Mesenchymal stem cell (in vitro differentiated cells and primary cell): ENCODE results near the gene LRRC7.

Source experiments
- DNase-seq: peaks from one replicate; pipeline ENCODE4 v3.0.0-alpha.2; 2013
- H2AFZ ChIP-seq: one replicate; pipeline ENCODE4 v1.6.1; 2013; ENCODE audit warnings: low read depth, mild to moderate bottlenecking, control low read depth, inconsistent platforms, low read length, moderate library complexity
- H2AK5ac ChIP-seq: 2 replicates; pipeline ENCODE4 v1.6.1; 2013; ENCODE audit warnings: low read length, moderate library complexity, mild to moderate bottlenecking, inconsistent platforms; ENCODE audit not compliant: severe bottlenecking
- H2BK120ac ChIP-seq: one replicate; pipeline ENCODE4 v1.6.1; 2013; ENCODE audit warnings: low read depth, mild to moderate bottlenecking, inconsistent platforms, low read length, moderate library complexity
- H2BK12ac ChIP-seq, 2 experiments: one replicate each; pipeline ENCODE4 v1.6.1; 2013; ENCODE audit warnings: inconsistent platforms in 2 of 2, low read length in 2 of 2, mild to moderate bottlenecking in 2 of 2, moderate library complexity in 2 of 2, control low read depth in 1 of 2
- H2BK15ac ChIP-seq: one replicate; pipeline ENCODE4 v1.6.1; 2013; ENCODE audit warnings: mild to moderate bottlenecking, low read depth, inconsistent platforms; ENCODE audit not compliant: poor library complexity, severe bottlenecking
- H2BK5ac ChIP-seq: 2 replicates; pipeline ENCODE4 v1.6.1; 2013; ENCODE audit warnings: low read depth, mild to moderate bottlenecking, low read length, control low read depth, inconsistent platforms; ENCODE audit not compliant: poor library complexity, severe bottlenecking
- H3K14ac ChIP-seq, 2 experiments: one replicate each; pipeline ENCODE4 v1.6.1; 2013; ENCODE audit warnings: inconsistent platforms in 2 of 2, low read length in 2 of 2, control low read depth in 1 of 2, mild to moderate bottlenecking in 1 of 2, moderate library complexity in 1 of 2
- H3K18ac ChIP-seq, 2 experiments: one replicate each; pipeline ENCODE4 v1.6.1; 2013; ENCODE audit warnings: inconsistent platforms in 2 of 2, low read length in 2 of 2, control low read depth in 1 of 2, low read depth in 1 of 2, mild to moderate bottlenecking in 1 of 2
- H3K23ac ChIP-seq, 2 experiments: one replicate each; pipeline ENCODE4 v1.6.1; 2013; ENCODE audit warnings: inconsistent platforms in 2 of 2, low read length in 2 of 2, mild to moderate bottlenecking in 2 of 2, moderate library complexity in 2 of 2, control low read depth in 1 of 2
- H3K27ac ChIP-seq: 2 replicates; pipeline ENCODE4 v1.5.1; 2013; ENCODE audit warnings: mild to moderate bottlenecking, moderate library complexity, low read length, control low read depth, inconsistent platforms; ENCODE audit not compliant: poor library complexity, severe bottlenecking
- H3K27me3 ChIP-seq, 2 experiments: 2 replicates each; pipeline versions ENCODE4 v1.6.1 to v1.7.0; 2013; ENCODE audit warnings: low read length in 2 of 2, mild to moderate bottlenecking in 2 of 2, moderate library complexity in 2 of 2, control low read depth in 1 of 2, inconsistent platforms in 1 of 2; ENCODE audit not compliant: control insufficient read depth in 1 of 2, insufficient read depth in 1 of 2
- H3K36me3 ChIP-seq, 2 experiments: 2 replicates each; pipeline versions ENCODE4 v1.6.1 to v1.7.0; 2013; ENCODE audit warnings: low read length in 2 of 2, control low read depth in 1 of 2, inconsistent platforms in 1 of 2, low read depth in 1 of 2, mild to moderate bottlenecking in 1 of 2; ENCODE audit not compliant: insufficient read depth in 2 of 2, control insufficient read depth in 1 of 2
- H3K4ac ChIP-seq, 2 experiments: one replicate each; pipeline ENCODE4 v1.6.1; 2013; ENCODE audit warnings: inconsistent platforms in 2 of 2, low read length in 2 of 2, mild to moderate bottlenecking in 2 of 2, moderate library complexity in 2 of 2, control low read depth in 1 of 2, low read depth in 1 of 2
- H3K4me1 ChIP-seq: 2 replicates; pipeline ENCODE4 v1.6.1; 2013; ENCODE audit warnings: low read depth, low read length, control low read depth; ENCODE audit not compliant: control insufficient read depth, insufficient read depth
- H3K4me2 ChIP-seq: 2 replicates; pipeline ENCODE4 v1.6.1; 2013; ENCODE audit warnings: low read length, mild to moderate bottlenecking, inconsistent platforms; ENCODE audit not compliant: poor library complexity, severe bottlenecking
- H3K4me3 ChIP-seq, 2 experiments: 2 replicates each; pipeline versions ENCODE4 v1.5.1 to v1.7.0; 2013; ENCODE audit warnings: low read length in 2 of 2, mild to moderate bottlenecking in 2 of 2, control low read depth in 1 of 2, low read depth in 1 of 2; ENCODE audit not compliant: insufficient read depth in 1 of 2
- H3K79me1 ChIP-seq: replicated peaks from 2 replicates; pipeline ENCODE4 v1.6.1; 2013; ENCODE audit warnings: mild to moderate bottlenecking, control low read depth, low read length, inconsistent platforms; ENCODE audit not compliant: poor library complexity, severe bottlenecking
- H3K9ac ChIP-seq: 2 replicates; pipeline ENCODE4 v1.7.0; 2013; ENCODE audit warnings: mild to moderate bottlenecking, low read length, moderate library complexity
- H3K9me3 ChIP-seq: 2 replicates; pipeline ENCODE4 v1.7.0; 2013; ENCODE audit warnings: mild to moderate bottlenecking, low read length; ENCODE audit not compliant: control insufficient read depth
- H4K8ac ChIP-seq: one replicate; pipeline ENCODE4 v1.6.1; 2013; ENCODE audit warnings: inconsistent platforms, mild to moderate bottlenecking, low read length, moderate library complexity
- H4K91ac ChIP-seq: one replicate; pipeline ENCODE4 v1.6.1; 2013; ENCODE audit warnings: mild to moderate bottlenecking, low read length, inconsistent platforms
- WGBS: methylation state at CpG from one replicate; pipeline ENCODE4 v1.1.7; 2013; ENCODE audit warnings: mixed read lengths; 5-methylcytosine and 5-hydroxymethylcytosine counted together

Gene LRRC7

DNA sequence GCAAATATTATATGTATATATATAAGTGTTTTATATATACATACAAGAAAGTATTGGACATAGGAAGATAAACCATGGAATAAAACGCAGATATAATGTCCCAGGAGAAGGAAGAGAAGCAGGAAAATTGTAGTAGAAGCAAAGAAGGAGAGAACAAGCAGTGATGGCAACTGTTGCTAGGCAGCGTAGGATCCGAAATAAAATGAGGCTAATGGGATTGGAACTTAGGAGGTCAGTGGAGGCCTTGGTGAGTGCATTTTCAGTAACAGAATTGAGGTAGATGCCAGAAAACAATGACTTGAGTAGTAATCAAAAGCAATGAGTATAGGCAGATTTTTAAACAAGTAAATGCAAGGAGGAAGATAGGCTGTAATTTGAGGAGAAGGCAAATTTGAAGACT lies 265.8 kb downstream of the LRRC7 start:
- Histone ChIP-seq H3K36me3 (no peaks in the 10 kb centered on the region), H2BK12ac (no peak overlapping the region), H3K4ac (no peak overlapping the region), H3K4me2 (no peak overlapping the region), H4K8ac (no peak overlapping the region), H2AFZ (no peak overlapping the region), H3K23ac (no peak overlapping the region), H3K4me1 (no peaks in the 10 kb centered on the region), H3K14ac (no peak overlapping the region), H3K4me3 (no peak overlapping the region), H3K9ac (no peak overlapping the region), H4K91ac (no peak overlapping the region), H2BK15ac (no peak overlapping the region), H2AK5ac (no peak overlapping the region), H3K18ac (no peak overlapping the region), H3K9me3 (no peaks in the 10 kb centered on the region), H3K27me3 (no peaks in the 10 kb centered on the region), H3K27ac (no peak overlapping the region), H3K79me1 (no peaks in the 10 kb centered on the region), H2BK120ac (no peak overlapping the region), H2BK5ac (no peak overlapping the region)
- no peak for DNase-seq
- 71% methylated on average over 3 of the region's 3 CpGs for WGBS

- Histone ChIP-seq H3K4me2 (no peak overlapping the region), H3K4ac (no peak overlapping the region), H3K4me1 (no peaks in the 10 kb centered on the region), H2BK15ac (no peak overlapping the region), H2BK12ac (no peak overlapping the region), H3K9me3 (no peaks in the 10 kb centered on the region), H3K27me3 (no peaks in the 10 kb centered on the region), H3K27ac (no peak overlapping the region), H4K91ac (no peak overlapping the region), H3K23ac (no peak overlapping the region), H3K9ac (no peak overlapping the region), H2AK5ac (no peak overlapping the region), H3K14ac (no peak overlapping the region), H2BK5ac (no peak overlapping the region), H3K4me3 (no peak overlapping the region), H3K36me3 (no peaks in the 10 kb centered on the region), H2AFZ (no peak overlapping the region), H3K79me1 (no peaks in the 10 kb centered on the region), H4K8ac (no peak overlapping the region), H2BK120ac (no peak overlapping the region), H3K18ac (no peak overlapping the region)
- DNase-seq = no peak
- WGBS = 100% methylated on average over 1 of the region's 2 CpGs
Observed at GRCh38 chr1:69834336-69834735, 266.6 kb downstream of the LRRC7 start.

GRCh38 chr1:69835955-69836354 lies 268.2 kb downstream of the LRRC7 start:
- Histone ChIP-seq H3K4me3 (no peak overlapping the region), H4K8ac (no peak overlapping the region), H3K27me3 (no peaks in the 10 kb centered on the region), H2AK5ac (no peak overlapping the region), H3K4ac (no peak overlapping the region), H2BK120ac (no peak overlapping the region), H2BK12ac (no peak overlapping the region), H4K91ac (no peak overlapping the region), H3K4me2 (no peak overlapping the region), H3K9me3 (no peaks in the 10 kb centered on the region), H3K4me1 (no peaks in the 10 kb centered on the region), H3K18ac (no peak overlapping the region), H3K9ac (no peak overlapping the region), H3K27ac (peak overlapping the region; percentile 56), H2AFZ (no peak overlapping the region), H2BK5ac (no peak overlapping the region), H3K79me1 (no peaks in the 10 kb centered on the region), H2BK15ac (no peak overlapping the region), H3K36me3 (no peaks in the 10 kb centered on the region), H3K23ac (no peak overlapping the region), H3K14ac (no peak overlapping the region)
- 77% methylated on average over 2 of the region's 2 CpGs for WGBS
- no peak for DNase-seq

- no peak overlapping the region for H2BK15ac ChIP-seq
- no CpG with 5 or more reads among the region's 1 CpG for WGBS
- H3K4ac ChIP-seq = no peak overlapping the region
- no peak for DNase-seq
- no peak overlapping the region for H3K14ac ChIP-seq
- no peak overlapping the region for H3K27ac ChIP-seq
- no peak overlapping the region for H4K91ac ChIP-seq
- no peaks in the 10 kb centered on the region for H3K9me3 ChIP-seq
- no peak overlapping the region for H2BK12ac ChIP-seq
- H3K79me1 ChIP-seq = no peaks in the 10 kb centered on the region
- H4K8ac ChIP-seq = no peak overlapping the region
- no peak overlapping the region for H3K9ac ChIP-seq
- H2BK120ac ChIP-seq = no peak overlapping the region
- H2AFZ ChIP-seq = no peak overlapping the region
- H3K18ac ChIP-seq = no peak overlapping the region
- H3K23ac ChIP-seq = no peak overlapping the region
- no peak overlapping the region for H2AK5ac ChIP-seq
- no peak overlapping the region for H3K4me3 ChIP-seq
- no peaks in the 10 kb centered on the region for H3K27me3 ChIP-seq
- H3K36me3 ChIP-seq = no peaks in the 10 kb centered on the region
- H2BK5ac ChIP-seq = no peak overlapping the region
- no peak overlapping the region for H3K4me2 ChIP-seq
- H3K4me1 ChIP-seq = no peaks in the 10 kb centered on the region
Observed at GRCh38 chr1:69836971-69837636, 269.4 kb downstream of the LRRC7 start.
